WERI-Rb-1 (cell line): Measurements from ENCODE around the gene SLC24A3.
A peak's percentile ranks its signal among the peaks of the same experiment; 100 is the strongest.

Experiments
- DNase-seq: peaks from one replicate; pipeline ENCODE4 v3.0.0-alpha.2; 2020
- H3K27ac ChIP-seq: fragments of 250-450 bp; sonication (Bioruptor Pico); 2 replicates; pipeline ENCODE4 v1.5.1; 2020; ENCODE audit warnings: mild to moderate bottlenecking, moderate library complexity
- H3K27me3 ChIP-seq: fragments of 250-450 bp; sonication (Bioruptor Pico); 2 replicates; pipeline ENCODE4 v1.5.1; 2021; ENCODE audit warnings: mild to moderate bottlenecking, low read depth, moderate library complexity; ENCODE audit not compliant: insufficient read depth, severe bottlenecking
- H3K36me3 ChIP-seq: fragments of 250-450 bp; sonication (Bioruptor Pico); 2 replicates; pipeline ENCODE4 v1.5.1; 2020; ENCODE audit warnings: mild to moderate bottlenecking, moderate library complexity
- H3K4me3 ChIP-seq: 2 replicates; pipeline ENCODE4 v1.5.1; 2011; ENCODE audit warnings: low read depth, mild to moderate bottlenecking, control low read depth, low read length
- H3K9me3 ChIP-seq: fragments of 250-450 bp; sonication (Bioruptor Pico); 2 replicates; pipeline ENCODE4 v1.5.1; 2021; ENCODE audit warnings: mild to moderate bottlenecking, moderate library complexity; ENCODE audit not compliant: severe bottlenecking
- TF ChIP-seq, protein P1 (sequence below): IDR thresholded peaks from 2 replicates; pipeline ENCODE4 v1.5.1; 2011; ENCODE audit warnings: low read depth, mild to moderate bottlenecking, control low read depth, inconsistent platforms, low read length

Gene SLC24A3

DNA sequence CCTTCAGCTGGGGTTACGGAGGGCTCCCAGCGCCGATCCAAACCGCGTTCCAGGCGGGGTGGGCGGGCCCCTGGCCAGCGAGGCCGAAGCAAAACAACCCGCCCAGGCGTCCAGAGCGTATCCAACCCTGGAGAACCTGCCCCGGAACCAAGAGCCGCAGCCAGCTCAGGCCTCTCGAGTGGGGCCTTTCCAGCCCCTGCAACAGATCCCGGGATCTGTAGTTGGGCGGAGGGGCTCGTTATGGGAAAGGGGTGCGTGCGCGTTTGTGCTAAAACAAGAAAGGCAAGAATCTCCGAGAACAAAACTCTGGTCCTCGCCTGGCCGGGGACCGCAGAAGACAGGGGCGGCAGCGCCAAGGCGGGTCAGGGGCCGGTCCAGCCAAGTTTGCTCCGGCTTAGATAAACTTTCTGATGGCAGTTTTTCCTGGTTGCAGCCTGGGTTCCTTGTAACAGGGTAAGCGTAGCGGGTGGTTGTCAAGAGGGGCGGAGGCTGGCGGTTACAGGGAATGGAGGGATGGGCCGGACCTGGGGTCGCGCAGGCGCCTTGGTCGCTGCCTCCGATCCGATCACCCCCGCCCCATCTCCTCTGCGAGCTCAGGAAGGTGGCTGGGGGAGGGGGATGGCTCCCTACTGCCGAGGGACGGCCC is 545.2 kb downstream of the SLC24A3 start:
- H3K36me3 ChIP-seq, result no peaks in the 10 kb centered on the region
- no peaks in the 10 kb centered on the region for H3K9me3 ChIP-seq
- TF ChIP-seq, protein P1, sequence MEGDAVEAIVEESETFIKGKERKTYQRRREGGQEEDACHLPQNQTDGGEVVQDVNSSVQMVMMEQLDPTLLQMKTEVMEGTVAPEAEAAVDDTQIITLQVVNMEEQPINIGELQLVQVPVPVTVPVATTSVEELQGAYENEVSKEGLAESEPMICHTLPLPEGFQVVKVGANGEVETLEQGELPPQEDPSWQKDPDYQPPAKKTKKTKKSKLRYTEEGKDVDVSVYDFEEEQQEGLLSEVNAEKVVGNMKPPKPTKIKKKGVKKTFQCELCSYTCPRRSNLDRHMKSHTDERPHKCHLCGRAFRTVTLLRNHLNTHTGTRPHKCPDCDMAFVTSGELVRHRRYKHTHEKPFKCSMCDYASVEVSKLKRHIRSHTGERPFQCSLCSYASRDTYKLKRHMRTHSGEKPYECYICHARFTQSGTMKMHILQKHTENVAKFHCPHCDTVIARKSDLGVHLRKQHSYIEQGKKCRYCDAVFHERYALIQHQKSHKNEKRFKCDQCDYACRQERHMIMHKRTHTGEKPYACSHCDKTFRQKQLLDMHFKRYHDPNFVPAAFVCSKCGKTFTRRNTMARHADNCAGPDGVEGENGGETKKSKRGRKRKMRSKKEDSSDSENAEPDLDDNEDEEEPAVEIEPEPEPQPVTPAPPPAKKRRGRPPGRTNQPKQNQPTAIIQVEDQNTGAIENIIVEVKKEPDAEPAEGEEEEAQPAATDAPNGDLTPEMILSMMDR, result no peak
- H3K4me3 ChIP-seq, result peak overlapping the region; percentile 61
- H3K27ac ChIP-seq, result peak overlapping the region; percentile 84
- H3K27me3 ChIP-seq, result no peaks in the 10 kb centered on the region
- peak; percentile 97 for DNase-seq

DNA sequence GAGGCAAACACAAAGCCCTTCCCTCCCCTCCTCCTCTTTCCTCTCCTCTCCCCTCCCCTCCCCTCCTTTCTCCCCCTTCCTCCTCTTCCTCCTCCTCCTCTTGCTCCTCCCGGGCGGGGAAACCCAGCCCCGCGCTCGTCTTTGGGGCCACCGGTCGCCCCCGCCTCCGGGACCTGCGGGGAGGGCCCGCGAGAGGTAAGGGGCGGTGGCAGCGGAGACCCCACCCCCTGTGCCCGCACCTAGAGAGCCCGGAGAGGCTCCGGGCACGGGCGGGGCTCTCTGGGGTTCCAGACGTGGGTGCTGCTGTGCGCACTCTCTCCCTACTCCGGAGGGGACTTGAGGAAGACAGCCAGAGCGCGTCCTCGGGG is 545.7 kb downstream of the SLC24A3 start, which contains the start of gene RIN2:
Gene RIN2, plus strand, starts transcription at position 126 of the 368 bp plus-strand sequence. CDS start 131,344 bp downstream, outside the sequence.
- TF ChIP-seq, protein P1, result no peak
- Histone ChIP-seq H3K9me3 (no peaks in the 10 kb centered on the region), H3K27me3 (no peaks in the 10 kb centered on the region), H3K27ac (peak within 1 kb of the TSS; percentile 84), H3K36me3 (no peaks in the 10 kb centered on the region), H3K4me3 (peak within 1 kb of the TSS; percentile 61)
- DNase-seq, result no peak

DNA sequence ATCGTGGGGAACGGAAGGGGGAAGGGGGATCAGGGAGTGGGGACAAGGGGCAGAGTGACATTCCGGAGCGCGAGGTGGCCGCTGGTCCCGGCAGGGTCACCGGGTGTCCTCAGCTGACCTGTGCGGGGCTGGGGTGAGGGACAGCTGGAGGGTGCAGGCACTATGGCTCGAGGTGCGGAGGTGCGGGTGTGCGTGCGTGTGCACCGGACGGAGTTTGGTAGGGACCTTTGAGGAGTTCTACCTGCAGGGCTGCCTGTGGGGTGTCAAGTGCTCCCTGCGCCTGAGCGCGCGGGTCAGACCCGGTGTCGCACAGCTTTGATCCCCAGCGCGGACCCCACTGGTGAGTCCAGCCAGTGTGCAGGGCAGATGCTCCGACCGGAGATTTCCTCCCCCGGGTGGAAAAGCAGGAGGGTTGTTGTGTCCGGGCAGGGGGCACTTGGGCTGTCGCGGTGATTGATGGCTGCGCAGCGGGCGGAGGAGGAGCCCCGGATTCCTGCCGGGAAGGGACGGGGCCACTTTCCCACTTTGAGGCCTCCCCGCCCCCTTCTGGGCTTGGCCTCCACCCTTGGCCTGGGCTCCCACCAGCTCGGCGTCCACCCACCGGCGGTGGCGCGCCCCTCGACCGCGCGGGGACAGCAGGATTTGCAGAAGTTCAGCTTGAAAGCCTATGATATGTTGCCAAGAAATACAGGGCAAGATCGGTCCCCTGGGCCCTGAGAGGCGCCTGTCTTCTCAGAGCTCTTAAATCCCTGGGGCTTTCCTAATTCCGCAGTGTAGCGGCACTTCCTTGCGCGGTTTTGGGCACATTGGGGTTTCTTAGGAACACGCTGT is 546.3 kb downstream of the SLC24A3 start:
- H3K27ac ChIP-seq, result peak overlapping the region; percentile 84
- DNase-seq, result peak; percentile 77

DNA sequence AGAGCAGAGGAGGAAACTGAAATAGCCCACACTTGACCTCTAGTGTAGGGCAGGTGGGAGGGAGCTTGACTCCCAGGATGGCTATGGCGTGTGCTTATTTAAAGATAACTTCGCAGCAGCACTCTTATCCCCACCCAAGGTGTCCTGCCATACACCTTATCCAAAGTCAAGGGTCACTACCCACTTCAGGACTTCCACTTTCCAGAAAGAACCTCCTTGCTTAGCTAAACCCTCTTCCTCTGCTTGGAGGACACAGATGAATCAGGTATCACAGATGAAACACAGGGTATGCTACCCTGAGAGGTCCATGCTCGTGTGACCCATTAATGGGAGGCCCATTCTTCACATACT is 547.9 kb downstream of the SLC24A3 start:
- no peaks in the 10 kb centered on the region for H3K9me3 ChIP-seq
- no peak overlapping the region for H3K27ac ChIP-seq
- H3K4me3 ChIP-seq, result no peak overlapping the region
- TF ChIP-seq, protein P1, result no peak
- no peaks in the 10 kb centered on the region for H3K27me3 ChIP-seq
- no peak for DNase-seq
- no peaks in the 10 kb centered on the region for H3K36me3 ChIP-seq

More for the DNA sequence above, 546.3 kb downstream of the SLC24A3 start:
- Histone ChIP-seq H3K36me3 (no peaks in the 10 kb centered on the region), H3K9me3 (no peaks in the 10 kb centered on the region), H3K4me3 (peak overlapping the region; percentile 61), H3K27me3 (no peaks in the 10 kb centered on the region)
- TF ChIP-seq, protein P1, result no peak

DNA sequence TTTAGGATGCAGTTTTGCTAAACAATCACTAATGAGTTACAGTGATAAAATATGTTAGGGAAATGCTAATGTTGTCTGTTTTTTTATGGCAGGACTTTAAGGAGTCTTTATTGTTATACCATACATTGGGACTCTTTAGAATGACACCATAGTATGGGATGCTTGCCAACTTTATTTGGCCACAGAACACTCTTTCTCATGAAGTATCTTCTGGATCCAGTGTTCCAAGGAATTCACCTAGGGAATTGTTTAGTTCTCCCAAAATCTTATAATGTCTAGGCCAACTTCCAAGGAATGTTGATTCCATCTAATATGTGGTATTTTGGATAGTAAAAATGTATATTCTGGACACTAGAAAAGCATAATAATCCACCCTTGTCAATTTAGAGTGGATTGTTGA is 548.9 kb downstream of the SLC24A3 start:
- Histone ChIP-seq H3K27ac (no peak overlapping the region), H3K9me3 (no peaks in the 10 kb centered on the region), H3K4me3 (no peak overlapping the region), H3K27me3 (no peaks in the 10 kb centered on the region), H3K36me3 (no peaks in the 10 kb centered on the region)
- TF ChIP-seq, protein P1, result no peak
- DNase-seq, result no peak
